Left forelimb (tissue), 1 donor: Measurements from ENCODE around the gene RPTOR.
"Not testable (repeated sequence)": the region's sequence is repeated elsewhere in the genome, so short reads cannot be mapped to it uniquely, and the experiment has no call there.

ENCODE experiments used
- DNase-seq: peaks from one replicate; pipeline ENCODE4 v3.0.0-alpha.2; 2018; ENCODE audit warnings: low spot score

The RPTOR gene, protein sequence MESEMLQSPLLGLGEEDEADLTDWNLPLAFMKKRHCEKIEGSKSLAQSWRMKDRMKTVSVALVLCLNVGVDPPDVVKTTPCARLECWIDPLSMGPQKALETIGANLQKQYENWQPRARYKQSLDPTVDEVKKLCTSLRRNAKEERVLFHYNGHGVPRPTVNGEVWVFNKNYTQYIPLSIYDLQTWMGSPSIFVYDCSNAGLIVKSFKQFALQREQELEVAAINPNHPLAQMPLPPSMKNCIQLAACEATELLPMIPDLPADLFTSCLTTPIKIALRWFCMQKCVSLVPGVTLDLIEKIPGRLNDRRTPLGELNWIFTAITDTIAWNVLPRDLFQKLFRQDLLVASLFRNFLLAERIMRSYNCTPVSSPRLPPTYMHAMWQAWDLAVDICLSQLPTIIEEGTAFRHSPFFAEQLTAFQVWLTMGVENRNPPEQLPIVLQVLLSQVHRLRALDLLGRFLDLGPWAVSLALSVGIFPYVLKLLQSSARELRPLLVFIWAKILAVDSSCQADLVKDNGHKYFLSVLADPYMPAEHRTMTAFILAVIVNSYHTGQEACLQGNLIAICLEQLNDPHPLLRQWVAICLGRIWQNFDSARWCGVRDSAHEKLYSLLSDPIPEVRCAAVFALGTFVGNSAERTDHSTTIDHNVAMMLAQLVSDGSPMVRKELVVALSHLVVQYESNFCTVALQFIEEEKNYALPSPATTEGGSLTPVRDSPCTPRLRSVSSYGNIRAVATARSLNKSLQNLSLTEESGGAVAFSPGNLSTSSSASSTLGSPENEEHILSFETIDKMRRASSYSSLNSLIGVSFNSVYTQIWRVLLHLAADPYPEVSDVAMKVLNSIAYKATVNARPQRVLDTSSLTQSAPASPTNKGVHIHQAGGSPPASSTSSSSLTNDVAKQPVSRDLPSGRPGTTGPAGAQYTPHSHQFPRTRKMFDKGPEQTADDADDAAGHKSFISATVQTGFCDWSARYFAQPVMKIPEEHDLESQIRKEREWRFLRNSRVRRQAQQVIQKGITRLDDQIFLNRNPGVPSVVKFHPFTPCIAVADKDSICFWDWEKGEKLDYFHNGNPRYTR (N-terminal part only)

GRCh38 chr17:80544655-80545498 is at the start of gene RPTOR:
TSS of gene RPTOR (plus strand) at chr17:80544838. CDS start at chr17:80545630, 792 bp downstream.
- peak; percentile 97 for DNase-seq

GRCh38 chr17:80497726-80498241 is 46.9 kb upstream of the RPTOR start:
- DNase-seq = no peak

- DNase-seq = no peak
Measured at GRCh38 chr17:80498242-80498919, 46.3 kb upstream of the RPTOR start.

- DNase-seq = no peak
Measured at GRCh38 chr17:80498920-80499410, 45.7 kb upstream of the RPTOR start.

- no peak for DNase-seq
Measured at GRCh38 chr17:80499560-80499959, 45.1 kb upstream of the RPTOR start.

DNA sequence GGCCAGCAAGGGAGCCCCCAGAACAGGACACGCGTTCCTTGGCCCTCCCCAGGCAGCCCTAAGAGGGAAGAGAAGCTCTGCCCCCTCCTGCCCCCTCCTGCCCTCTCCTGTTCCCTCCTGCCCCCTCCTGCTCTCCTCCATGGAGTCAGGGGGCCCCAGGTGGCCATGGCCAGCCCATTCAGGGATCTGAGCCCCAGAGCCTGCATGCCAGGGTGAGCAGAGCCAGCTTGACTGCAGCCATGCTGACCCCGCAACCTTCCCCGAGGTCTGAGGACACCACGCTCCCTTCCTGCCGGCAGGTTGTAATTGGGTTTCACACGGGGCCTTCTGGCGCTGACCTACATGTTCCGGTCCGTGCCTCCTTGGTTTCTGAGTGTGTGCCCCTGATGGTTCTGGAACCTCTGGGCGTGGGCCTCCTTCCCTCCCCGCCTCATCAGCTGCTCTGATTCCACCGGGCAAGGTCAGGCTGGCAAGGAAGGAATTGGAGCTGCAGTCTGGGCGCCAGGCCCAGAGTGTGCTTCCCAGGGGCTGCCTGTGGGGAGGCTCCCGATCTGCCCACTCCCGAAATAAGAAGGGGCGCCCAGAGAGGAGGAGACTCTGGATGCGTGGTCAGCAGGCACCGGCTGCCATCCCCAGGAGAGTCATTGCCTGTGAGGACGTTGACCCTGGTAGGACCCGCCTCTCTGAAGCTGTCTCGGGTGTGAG is 44.5 kb upstream of the RPTOR start:
- no peak for DNase-seq

DNA sequence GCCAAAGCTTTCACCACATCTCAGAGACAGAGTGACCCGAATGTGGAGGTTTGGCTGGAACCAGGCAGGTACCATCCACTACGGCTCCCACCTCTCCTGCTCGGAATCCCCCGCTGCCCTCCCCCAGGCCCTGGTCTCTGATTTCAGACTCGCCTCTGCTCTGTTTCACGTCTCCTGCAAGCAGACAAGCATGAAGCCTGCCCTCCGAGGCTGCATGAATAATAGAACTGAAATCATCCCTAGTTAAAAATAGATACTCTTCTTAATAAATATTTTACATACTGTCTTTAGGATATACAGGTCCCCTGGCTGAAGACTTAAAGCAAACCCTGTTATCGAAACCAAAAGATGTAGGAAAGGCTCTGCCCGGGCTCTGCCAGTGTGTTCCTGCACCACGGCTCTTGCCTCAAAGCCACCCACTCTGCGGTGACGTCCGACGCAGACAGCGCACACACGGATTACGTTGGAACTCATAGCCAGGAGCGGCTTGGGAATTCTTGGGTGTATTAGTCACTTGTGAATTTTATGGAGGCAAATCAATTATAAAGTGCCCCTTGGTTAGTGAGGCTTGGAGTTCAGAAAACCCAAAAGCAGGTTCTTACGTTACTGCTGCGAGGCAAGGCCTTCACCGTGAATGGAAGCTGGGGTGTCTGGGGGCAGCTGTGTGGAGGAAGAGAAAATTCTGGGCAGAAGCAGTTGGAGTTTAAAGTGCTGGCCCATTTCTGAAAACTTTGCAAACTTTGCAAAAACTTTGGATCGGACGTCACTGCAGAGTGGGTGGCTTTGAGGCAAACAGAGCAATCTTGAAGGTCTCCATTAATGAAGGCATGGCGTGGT is 42.7 kb upstream of the RPTOR start:
- DNase-seq = no peak

- DNase-seq = no peak
Measured at GRCh38 chr17:80502578-80502877, 42.1 kb upstream of the RPTOR start.

DNA sequence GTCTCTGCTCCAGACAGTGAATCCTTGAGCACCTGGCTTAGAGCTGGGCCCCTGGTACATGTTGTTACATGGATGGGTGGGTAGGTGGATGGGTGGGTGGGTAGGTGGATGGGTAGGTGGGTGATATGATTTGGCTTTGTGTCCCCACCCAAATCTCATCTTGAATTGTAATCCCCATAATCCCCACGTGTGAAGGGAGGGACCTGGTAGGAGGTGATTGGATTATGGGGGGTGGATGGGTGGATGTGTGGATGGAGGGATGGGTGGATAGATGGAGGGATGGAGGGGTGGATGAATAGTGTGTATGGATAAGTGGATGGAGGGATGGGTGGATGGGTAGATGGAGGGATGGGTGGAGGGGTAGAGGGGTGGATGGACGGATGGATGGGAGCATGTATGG is 41.6 kb upstream of the RPTOR start:
- no peak for DNase-seq

- no peak for DNase-seq
Measured at GRCh38 chr17:80503921-80504320, 40.7 kb upstream of the RPTOR start.

DNA sequence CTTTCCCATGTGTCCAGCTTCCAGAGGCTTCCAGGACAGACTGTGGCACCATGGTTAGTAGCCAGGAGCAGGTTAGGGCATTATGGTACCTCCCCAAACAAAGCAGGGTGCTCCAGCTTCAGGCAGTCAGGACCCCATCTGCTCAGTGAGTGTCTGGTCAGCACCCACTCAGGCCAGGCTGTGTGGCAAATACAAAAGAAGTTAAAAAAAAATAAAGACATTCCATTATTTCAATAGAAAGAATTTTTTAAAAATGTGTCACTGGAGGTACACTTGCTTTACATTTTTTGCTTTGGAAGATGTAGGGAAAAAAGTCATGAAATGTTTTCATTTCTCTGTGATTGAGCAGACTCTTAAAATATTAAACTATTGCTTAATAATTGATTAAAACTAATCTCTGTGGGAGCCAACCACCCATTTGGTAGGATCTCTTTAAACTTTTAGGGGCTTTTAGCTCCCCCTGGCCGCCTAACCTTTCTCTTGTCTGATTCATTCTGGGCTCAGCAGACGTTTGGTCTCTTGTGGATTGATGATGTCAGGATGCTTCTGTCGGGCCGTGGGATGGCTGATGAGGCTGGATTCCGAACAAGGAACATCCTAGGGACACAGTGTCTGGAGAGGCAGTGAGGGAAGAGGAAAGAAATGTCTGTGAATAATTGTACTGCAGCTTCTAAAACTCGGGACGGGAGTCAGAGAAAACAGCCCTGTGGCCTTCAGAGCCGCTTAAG is 39.8 kb upstream of the RPTOR start:
- no peak for DNase-seq

GRCh38 chr17:80507177-80507576 is 37.5 kb upstream of the RPTOR start:
- DNase-seq = not testable (repeated sequence)

DNA sequence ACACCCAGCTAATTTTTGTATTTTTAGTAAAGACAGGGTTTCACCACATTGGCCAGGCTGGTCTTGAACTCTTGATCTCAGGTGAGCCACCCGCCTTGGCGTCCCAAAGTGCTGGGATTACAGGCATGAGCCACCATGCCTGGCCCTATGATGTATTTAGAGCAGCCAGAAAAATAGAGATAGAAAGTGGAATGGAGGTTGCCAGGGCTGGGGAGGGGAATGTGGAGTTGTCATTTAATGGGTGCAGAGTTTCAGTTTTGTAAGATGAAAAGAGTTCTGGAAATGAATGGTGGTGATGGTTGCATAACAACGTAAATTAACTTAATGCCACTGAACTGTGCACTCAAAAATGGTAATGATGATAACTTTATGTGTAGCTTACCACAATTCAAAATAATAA is 36.7 kb upstream of the RPTOR start:
- no peak for DNase-seq

DNA sequence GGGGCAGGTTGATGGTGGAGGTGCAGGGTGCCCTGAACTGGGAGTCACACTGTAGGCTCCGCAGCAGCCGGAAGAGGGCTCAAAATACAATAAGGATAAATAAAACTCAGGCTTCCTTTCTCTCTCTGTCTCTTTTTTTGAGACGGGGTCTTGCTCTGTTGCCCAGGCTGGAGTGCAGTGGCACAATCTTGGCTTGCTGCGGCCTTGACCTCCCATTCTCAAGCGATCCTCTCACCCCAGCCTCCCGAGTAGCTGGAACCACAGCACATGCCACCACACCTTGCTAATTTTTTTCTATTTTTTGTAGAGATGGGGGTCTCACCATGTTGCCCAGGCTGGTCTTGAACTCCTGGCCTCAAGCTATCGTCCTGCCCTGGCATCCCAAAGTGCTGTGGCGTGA is 35.3 kb upstream of the RPTOR start:
- DNase-seq = no peak

DNA sequence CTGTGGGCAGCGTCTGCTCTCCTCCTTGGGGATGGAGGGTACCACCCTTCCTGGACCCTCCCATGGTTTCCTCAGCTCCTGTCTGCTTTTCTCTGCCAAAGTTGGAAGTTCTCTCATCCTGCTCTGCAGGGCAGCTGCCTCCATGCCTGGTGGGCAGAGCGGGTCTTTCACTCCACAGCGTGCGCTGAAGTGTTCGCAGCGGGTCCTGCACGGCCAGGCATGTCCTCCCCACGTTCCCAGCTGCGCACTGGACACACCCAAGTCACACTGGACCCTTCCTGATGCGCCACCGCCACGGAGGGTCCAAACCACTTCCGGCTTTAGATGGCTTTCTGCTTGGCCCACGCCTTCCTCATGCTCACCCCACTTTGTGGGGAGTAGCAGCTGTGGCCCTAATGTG is 34.5 kb upstream of the RPTOR start:
- no peak for DNase-seq

- no peak for DNase-seq
Measured at GRCh38 chr17:80510772-80511171, 33.9 kb upstream of the RPTOR start.

DNA sequence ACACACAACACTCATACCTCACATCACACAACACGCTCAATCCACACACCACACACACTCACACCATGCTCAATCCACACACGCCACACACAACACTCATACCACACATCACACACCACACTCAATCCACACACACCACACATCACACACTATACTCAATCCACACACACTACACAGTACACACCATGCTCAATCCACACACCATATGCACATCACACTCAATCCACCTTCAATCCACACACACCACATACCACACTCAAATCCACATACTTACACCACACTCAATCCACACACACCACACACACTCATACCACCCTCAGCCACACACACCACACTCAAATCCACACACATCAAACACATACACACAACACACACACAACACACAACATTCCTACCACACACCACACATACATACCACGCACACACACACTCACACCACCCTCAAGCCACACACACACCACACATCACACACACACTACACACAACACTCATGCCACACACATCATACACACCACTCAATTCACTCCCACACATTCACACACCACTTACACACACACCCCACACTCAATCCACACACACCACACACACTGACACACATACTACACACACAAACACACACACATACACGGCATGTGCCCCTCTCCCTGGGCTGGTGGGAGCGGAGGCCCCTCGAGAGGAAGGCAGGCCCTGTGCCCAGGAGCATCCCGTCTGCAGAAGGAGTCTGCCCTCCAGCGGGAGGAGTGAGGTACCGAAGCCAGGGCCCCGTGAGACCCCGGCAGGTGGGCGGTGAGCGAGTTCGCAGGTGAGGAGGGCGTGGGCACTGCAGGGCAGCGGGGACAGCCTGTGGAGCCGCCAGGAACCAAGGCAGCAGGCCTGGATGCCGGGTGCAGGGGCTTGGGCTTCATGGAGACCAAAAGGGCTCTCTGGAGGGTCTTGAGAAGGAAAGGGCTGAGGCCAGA is 33.1 kb upstream of the RPTOR start:
- DNase-seq = no peak

DNA sequence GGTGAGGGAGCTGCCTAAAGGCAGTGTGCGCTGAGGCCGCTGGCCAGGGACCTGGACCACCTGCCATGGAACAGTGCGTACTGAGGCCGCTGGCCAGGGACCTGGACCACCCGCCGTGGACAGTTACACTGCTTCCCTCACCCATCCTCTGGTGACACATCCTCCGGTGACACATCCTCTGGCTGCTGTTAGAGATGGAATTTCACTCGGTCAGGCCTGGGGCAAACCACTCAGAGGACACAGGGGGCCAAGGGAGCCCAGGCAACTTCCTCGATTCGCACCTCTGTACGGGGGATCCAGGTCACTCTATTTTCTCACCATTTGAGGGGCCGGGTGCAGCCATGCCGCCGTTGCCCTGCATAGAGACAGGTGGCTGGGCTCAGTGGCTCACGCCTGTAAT is 32.4 kb upstream of the RPTOR start:
- DNase-seq = no peak
